GM19351 (cell line): ENCODE measurements around the gene REPIN1.

Experiments used
- ATAC-seq: cut with Tn5 transposase; IDR thresholded peaks from one replicate; pipeline ENCODE4 v1.9.1; 2021; ENCODE audit warnings: mild to moderate bottlenecking, moderate library complexity; ENCODE audit not compliant: unreplicated experiment

The REPIN1 gene

GRCh38 chr7:150420242-150420641 is 51.6 kb downstream of the REPIN1 start:
- ATAC-seq = no peak

GRCh38 chr7:150420987-150421674 is 52.5 kb downstream of the REPIN1 start:
- peak; percentile 99 for ATAC-seq

- no peak for ATAC-seq
Measured at GRCh38 chr7:150421831-150422230, 53.2 kb downstream of the REPIN1 start.
